GM12872 (cell line): ENCODE results near the gene GALNT5.

Experiments used
- CTCF ChIP-seq: IDR thresholded peaks from 3 replicates; pipeline ENCODE4 v1.5.1; 2011; ENCODE audit warnings: low read depth, mild to moderate bottlenecking, low read length, moderate library complexity; ENCODE audit not compliant: insufficient read depth

GALNT5 gene

DNA sequence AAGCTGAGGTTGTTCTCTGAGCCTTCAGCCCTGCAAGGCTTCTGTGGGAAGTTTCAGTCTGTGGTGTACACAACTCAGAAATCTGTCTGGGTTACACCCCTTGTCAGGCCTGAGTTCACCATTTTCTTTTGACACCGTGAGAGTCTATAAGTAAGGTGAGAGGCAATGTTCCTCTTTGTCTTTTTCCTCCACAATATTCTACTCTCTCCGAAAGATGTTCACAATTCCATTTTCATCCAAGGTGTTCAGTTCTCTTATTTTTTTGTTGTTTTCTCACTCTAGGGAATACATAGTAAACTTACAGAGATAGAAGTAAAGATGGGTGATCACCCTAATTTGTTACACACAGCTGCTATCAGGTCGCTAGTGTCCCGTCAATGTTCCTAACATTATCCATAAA is 64.9 kb downstream of the GALNT5 start:
- no peak for TF ChIP-seq CTCF

DNA sequence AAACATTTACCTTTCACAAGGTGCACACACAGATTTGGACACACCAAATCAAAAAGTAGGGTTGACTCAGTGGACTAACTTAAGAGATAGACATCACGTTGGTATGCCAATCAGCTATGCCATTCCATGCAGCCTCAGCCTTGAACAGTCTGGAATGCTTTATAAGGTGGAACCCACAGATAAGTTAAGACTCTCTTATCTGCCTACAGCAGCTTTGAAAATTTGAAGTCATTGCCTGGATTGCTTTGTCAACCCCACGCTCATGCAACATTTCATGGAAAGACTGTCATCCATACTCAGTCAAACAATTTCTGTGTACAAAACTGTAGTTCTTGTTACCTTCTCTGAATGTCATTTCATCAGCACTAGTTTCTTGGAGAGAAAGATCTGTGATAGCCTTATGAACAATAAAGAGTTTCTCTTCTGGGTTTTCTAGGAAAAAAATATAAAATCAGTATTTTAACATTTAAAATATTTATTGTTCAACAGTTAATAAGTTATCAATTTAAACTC is 66.9 kb downstream of the GALNT5 start:
- no peak for TF ChIP-seq CTCF

- no peak for TF ChIP-seq CTCF
Observed at GRCh38 chr2:157325786-157326185, 68.3 kb downstream of the GALNT5 start, which contains the start of gene ERMN. Gene ERMN, minus strand, starts transcription at chr2:157325824. Its CDS starts 182 bp downstream, at chr2:157325642.

GRCh38 chr2:157326698-157327097 is 69.2 kb downstream of the GALNT5 start:
- TF ChIP-seq CTCF: no peak

DNA sequence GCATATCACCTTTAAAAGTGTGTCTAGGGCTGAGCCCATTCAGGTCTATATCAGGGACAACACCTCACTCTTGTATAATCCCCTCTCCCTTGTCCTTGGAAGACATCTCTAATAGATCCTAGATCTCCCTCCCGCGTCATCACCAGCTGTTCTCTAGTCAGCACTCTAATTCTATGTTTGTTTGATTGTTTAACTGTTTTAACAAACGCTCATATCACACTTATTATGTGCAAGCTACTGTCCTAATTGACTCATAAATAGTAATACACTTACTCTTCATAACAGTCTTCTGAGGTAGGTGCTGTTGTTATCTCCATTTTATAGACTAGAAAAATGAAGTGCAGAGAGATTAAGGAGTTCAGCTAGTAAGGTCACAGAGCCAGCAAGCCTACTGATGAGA is 69.7 kb downstream of the GALNT5 start:
- no peak for TF ChIP-seq CTCF

GRCh38 chr2:157327621-157328500 is 70.4 kb downstream of the GALNT5 start:
- TF ChIP-seq CTCF: peak; percentile 99

- TF ChIP-seq CTCF: no peak
Observed at GRCh38 chr2:157329524-157329923, 72.0 kb downstream of the GALNT5 start.
